HG02610 (cell line): ENCODE data around the gene BCL7B.
A peak's percentile ranks its signal among the peaks of the same experiment; 100 is the strongest.
"Not testable (repeated sequence)": the region's sequence is repeated elsewhere in the genome, so short reads cannot be mapped to it uniquely, and the experiment has no call there.

Experiments used
- ATAC-seq: cut with Tn5 transposase; IDR thresholded peaks from one replicate; pipeline ENCODE4 v1.9.1; 2021; ENCODE audit warnings: mild to moderate bottlenecking, moderate library complexity; ENCODE audit not compliant: unreplicated experiment

The BCL7B gene

DNA sequence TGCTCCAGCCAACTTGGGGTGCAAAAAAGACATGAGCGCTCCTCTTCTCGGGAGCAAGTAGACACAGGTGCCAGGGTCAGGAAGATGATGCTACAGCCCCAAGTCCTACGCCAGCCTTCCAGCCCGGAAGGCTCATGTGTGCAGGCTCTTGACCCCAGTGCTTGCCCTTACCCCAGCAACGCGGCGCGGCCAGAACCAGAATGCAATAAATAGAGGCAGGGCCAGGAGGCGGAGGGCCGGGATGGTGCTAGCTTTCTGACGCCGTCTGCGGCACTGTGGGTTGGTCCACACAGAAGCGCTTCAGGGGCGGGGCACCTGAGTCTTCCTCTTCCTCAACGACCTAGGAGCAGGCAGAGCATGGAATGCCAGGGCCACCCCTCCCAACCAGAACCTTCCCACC lies 20.4 kb downstream of the BCL7B start:
- ATAC-seq = no peak

GRCh38 chr7:73536479-73536878 lies 21.0 kb downstream of the BCL7B start:
- no peak for ATAC-seq

DNA sequence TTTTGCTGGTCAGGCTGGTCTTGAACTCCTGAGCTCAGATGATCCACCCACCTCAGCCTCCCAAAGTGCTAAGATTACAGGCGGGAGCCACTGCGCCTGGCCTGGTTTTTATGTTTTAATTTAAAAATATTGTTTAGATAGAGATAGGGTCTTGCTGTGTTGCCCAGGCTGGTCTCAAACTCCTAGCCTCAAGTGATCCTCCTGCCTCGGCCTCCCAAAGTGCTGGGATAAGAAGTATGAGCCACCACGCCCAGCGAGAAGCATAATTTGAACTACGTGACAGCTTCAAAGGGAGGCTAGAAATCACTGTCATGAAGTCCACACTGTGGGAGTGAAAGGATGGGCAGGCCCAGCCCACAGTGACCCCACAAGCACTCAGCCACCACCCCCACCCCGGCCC lies 21.6 kb downstream of the BCL7B start:
- not testable (repeated sequence) for ATAC-seq

- no peak for ATAC-seq
Measured at GRCh38 chr7:73533742-73534141, 23.7 kb downstream of the BCL7B start.

- ATAC-seq = no peak
Measured at GRCh38 chr7:73532224-73532623, 25.3 kb downstream of the BCL7B start.

DNA sequence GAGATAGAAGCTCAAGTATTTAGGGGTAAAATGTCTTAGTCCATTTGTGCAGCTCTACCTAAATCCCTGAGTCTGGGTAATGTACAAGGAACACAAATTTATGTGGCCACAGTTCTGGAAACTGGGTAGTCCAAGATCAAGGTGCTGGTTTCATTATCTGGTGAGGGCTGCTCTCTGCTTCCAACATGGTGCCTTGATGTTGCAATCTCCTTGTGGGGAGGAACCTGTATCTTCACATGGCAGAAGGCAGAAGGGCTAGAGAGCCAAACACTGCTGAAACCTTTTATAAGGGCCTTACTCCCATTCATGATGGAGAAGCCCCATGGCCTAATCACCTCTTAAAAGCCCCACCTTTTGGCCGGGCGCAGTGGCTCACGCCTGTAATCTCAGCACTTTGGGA lies 26.7 kb downstream of the BCL7B start:
- no peak for ATAC-seq

DNA sequence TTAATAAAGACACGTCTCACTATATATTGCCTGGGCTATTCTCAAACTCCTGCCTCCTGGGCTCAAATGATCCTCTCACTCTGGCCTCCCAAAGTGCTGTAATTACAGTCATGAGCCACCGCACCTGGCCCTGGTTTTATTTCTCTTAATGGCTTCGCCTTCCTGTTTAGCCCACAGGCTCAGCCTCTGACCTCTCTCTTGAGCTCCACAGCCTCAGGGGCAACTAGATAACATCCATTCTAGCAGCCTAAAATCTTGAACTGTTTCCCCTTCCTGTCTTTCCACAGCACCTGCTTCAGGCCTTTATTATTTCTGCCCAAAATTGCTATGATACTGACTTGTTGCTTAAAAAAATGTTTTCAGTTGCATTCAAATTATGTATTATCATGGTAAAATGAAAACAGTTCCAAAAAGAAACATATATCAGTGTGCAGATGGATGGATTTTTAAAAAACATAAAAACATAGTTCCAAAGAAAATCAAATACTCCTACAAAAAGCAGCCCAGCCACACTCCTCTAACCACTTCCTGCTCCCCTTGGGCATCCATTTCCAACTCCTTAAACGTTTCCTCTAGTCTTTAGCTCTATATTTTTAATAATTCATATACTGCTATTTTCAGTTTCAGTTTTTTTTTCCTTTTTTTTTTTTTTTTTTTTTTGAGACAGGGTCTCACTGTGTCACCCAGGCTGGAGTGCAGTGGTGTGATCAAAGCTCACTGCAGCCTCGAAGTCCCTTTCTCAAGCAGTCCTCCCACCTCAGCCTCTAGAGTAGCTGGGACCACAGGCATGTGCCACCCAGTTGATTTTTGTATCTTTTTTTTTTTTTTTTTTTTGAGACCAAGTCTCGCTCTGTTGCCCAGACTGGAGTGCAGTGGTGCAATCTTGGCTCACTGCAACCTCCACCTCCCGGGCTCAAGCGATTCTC lies 30.3 kb downstream of the BCL7B start:
- ATAC-seq = no peak

DNA sequence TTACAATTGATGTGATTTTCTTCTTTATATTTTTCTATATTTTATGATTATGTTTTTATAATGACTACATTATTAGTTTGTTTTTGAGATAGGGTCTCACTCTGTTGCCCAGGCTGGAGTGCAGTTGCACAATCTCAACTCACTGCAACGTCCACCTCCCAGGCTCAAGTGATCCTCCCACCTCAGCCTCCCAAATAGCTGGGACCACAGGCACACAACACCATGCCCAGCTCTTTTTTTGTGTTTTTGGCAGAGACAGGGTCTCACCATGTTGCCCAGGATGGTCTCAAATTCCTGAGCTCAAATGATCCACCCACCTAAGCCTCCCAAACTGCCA lies 31.4 kb downstream of the BCL7B start:
- not testable (repeated sequence) for ATAC-seq

- peak; percentile 88 for ATAC-seq
Measured at GRCh38 chr7:73522105-73522872, 35.2 kb downstream of the BCL7B start, which contains the start of gene BAZ1B. BAZ1B (minus strand) TSS chr7:73522293; CDS start chr7:73521933, 360 bp downstream.

- ATAC-seq = peak; percentile 43
Measured at GRCh38 chr7:73521636-73522104, 35.8 kb downstream of the BCL7B start.

- ATAC-seq = peak; percentile 0
Measured at GRCh38 chr7:73520673-73521635, 36.5 kb downstream of the BCL7B start.

DNA sequence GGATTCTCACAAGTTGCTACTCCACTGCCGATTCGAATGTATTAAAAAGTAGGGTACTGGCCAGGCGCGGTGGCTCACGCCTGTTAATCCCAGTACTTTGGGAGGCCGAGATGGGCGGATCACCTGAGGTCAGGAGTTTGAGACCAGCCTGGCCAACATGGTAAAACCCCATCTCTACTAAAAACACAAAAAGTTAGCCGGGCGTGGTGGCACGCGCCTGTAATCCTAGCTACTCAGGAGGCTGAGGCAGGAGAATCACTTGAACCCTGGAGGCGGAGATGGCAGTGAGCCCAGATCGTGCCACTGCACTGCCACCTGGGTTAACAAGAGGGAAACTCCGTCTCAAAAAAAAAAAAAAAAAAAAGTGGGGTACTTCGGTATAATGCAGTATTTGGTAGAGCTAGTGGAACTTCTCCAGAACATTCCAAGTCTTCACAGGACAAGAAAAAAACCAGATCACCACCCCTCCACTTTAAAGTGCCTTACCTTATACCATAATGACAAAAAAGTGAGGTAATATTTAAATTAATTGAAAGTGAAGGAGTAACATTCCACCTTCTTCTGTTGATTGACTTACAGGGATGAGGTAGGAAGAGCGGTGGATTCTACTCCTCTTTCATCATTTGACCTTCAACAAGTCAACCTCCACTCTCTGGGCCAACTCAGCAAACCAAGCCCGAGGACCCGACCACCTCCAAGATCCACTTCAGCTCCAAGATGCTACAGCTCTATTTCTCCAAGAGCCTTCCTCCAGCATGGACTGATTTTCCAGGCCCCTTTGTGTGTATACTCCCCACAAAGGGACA lies 37.4 kb downstream of the BCL7B start:
- no peak for ATAC-seq

DNA sequence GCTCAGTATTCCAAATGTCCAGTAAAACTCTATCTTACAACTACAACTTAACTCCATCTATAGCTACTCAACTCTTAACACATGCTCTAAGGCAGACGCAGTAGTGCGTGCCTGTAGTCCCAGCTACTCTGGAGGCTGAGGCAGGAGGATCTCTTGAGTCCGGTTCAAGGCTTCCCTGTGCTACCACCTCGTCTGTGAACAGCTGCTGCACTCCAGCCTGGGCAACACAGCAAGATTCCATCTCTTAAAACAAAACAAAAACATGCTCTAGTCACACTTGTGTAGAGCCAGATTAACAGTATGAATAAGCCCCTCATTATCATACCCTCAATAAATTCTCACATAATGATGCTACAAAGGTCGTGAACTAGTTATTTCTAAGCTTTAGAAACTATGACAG lies 39.0 kb downstream of the BCL7B start:
- ATAC-seq = no peak

DNA sequence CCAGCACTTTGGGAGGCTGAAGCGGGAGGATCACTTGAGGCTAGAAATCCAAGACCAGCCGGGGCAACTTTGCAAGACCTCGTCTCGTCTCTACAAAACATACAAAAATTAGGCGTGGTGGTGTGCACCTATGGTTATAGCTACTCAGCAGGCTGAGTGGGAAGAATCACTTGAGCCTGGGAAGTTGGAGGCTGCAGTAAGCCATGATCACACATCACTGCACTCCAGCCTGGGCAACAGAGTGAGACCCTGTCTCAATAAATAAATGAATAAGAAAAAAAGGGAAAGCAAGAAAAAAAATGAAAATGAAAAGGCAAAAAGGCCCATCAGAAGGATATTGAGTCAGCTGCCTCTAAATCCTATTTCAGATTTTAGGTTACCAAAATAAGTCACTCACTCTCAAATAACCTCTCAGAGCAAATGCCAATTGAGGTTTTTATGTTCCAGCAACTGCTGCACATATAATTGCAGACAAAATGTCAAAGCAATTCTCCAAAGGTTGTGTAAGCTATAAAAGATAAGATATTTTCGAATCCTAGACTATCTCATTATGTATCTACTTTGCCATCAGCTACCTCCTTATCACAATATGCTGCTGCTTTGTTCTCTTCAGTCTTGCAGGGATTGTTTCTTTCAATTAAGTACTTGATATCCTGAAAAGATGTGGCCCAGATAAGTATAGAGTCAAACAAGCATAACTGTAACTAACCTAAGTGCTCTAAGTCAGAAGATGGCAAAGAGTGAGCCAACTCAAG lies 40.1 kb downstream of the BCL7B start:
- no peak for ATAC-seq

DNA sequence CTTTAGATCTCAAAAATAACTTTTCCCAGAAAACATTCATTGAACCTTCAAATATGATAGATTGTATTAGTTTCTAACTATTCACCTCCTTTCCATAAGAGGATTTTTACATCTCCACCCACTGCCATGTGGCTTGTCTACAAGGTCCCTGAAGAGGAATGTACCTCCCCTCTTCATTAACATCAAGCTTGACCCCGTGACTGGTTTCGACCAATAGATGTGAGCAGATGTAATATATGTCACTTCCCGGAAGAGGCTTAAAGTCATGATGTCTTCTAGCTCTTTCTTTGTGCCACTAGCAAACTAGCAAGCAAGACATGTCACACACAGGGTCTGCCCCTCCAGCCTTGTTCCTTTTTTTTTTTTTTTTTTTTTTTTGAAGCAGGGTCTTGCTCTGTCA lies 42.3 kb downstream of the BCL7B start:
- ATAC-seq = no peak

- no peak for ATAC-seq
Measured at GRCh38 chr7:73512018-73512780, 45.3 kb downstream of the BCL7B start.

DNA sequence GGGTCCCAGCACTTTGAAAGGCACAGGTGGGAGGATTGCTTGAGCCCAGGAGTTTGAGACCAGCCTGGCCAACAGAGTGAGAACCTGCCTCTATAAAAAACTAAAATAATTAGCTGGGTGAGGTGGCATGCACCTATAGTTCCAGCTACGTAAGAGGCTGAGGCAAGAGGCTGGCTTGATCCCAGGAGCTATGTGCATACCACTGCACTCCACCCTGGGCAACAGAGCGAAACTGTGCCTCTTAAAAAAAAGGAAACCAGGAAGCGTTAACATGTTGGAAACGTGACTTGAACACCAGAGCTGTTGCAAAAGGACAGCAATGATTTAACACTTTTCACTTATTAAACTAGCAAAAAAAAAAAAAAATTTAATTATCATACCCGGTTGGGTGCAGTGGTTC lies 48.0 kb downstream of the BCL7B start:
- no peak for ATAC-seq

- no peak for ATAC-seq
Measured at GRCh38 chr7:73507556-73507955, 49.9 kb downstream of the BCL7B start.
